Measurements from ENCODE around the gene PCGF5.

Gene PCGF5

DNA sequence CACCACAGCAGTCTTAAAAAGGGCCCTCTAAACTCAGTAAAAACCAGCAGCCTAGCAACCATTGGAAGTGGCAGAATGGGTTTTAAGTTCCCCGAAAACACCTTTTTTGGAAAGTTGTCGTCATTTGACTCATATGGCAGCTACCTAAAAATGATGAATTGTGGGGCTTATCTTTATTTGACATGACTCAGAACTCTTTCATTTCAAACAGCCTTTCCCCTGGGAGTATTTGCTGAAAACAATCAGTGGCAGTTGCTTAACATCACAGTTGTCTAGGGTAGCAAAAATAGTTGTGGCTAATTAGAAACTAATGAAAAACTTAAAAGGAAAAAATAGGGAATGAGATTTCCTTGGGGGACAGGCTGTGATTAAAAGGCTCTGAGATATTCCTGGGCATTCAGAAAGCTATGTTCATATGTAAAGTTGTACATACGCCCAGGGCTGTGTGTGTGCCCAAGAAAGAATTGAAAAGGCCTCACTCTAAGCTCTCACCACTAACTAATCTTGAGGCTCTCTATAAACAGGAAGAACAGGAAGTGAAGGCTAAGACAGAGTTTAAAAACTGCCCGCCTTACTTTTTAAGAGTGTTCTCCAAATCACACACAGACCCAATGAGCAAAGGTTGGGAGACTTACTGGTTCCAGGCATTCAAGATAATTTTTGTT is 108.0 kb downstream of the PCGF5 start:
- DNase-seq (ENCODE audit: low spot score) = peak; percentile 13

All from LoVo (cell line).